K562 (cell line): ENCODE measurements around the gene RASSF3. TPM values are rescaled to one million over a fixed set of nuclear protein-coding genes. Genes with fewer than 3 reads are reported as not detected.
A peak's percentile ranks its signal among the peaks of the same experiment; 100 is the strongest.

ENCODE experiments used
- ATAC-seq: fragments of 200-7000 bp; cut with Tn5 transposase; 3 replicates; pipeline ENCODE4 v1.9.1; 2020; ENCODE audit warnings: moderate library complexity
- BruUV-seq: library from RNA; stranded (reverse); fragments of 400-500 nt; replicated peaks from 2 replicates; lab custom pipeline; 2021; lab: Mats Ljungman, UMichigan
- CTCF ChIA-PET: fragments of 300-600 bp; formaldehyde crosslinking; extraction: SDS; loops from one replicate; lab custom pipeline; 2021; ENCODE audit warnings: low intra/inter-chr PET ratio; lab: Yijun Ruan, JAX
- POLR2A ChIA-PET: fragments of 300-600, 350-650 bp; sonication (Branson Sonifier 250); formaldehyde crosslinking; extraction: SDS; loops from one replicate; lab custom pipeline; 2021; ENCODE audit warnings: antibody characterized with exemption, inconsistent platforms; lab: Yijun Ruan, JAX
- DNase-seq, 4 experiments: peaks; one replicate each; pipeline versions ENCODE4 v3.0.0 to v3.0.0-alpha.2; 2011 to 2018; ENCODE audit warnings: low spot score in 3 of 4, mixed read lengths in 3 of 4; ENCODE audit errors: extremely low read depth in 1 of 4
- FAIRE-seq: peaks from 2 replicates; lab custom pipeline; 2011; peaks lifted over from hg19 to GRCh38; lab: Jason Lieb, UNC
- H2AFZ ChIP-seq: 2 replicates; pipeline ENCODE4 v1.6.0; 2011; ENCODE audit warnings: low read depth, low read length, control low read depth, inconsistent platforms
- H3K27ac ChIP-seq: fragments of 200-600 bp; 3 replicates; pipeline ENCODE4 v1.8.0; 2011; ENCODE audit warnings: low read depth, mild to moderate bottlenecking, control low read depth, inconsistent platforms, low read length, moderate library complexity, mixed read lengths; ENCODE audit errors: extremely low read depth
- H3K27me3 ChIP-seq, 2 experiments: fragments of 300-600 bp in 1 of 2; 2 replicates in 1 of 2; 3 replicates in 1 of 2; pipeline versions ENCODE4 v1.6.0 to v1.8.0; 2011; ENCODE audit warnings: inconsistent platforms in 2 of 2, low read length in 2 of 2, mild to moderate bottlenecking in 1 of 2, mixed read lengths in 1 of 2, moderate library complexity in 1 of 2; ENCODE audit not compliant: control insufficient read depth in 2 of 2, insufficient read depth in 2 of 2
- H3K36me3 ChIP-seq: fragments of 300-600 bp; 3 replicates; pipeline ENCODE4 v1.8.0; 2011; ENCODE audit warnings: mild to moderate bottlenecking, low read length, inconsistent platforms; ENCODE audit not compliant: control insufficient read depth, insufficient read depth
- H3K4me1 ChIP-seq, 2 experiments: fragments of 200-600 bp in 1 of 2; replicated peaks in 1 of 2; 2 replicates in 1 of 2; 3 replicates in 1 of 2; pipeline versions ENCODE4 v1.5.1 to v1.8.0; 2011; ENCODE audit warnings: inconsistent platforms in 2 of 2, low read length in 2 of 2, mild to moderate bottlenecking in 1 of 2, mixed read lengths in 1 of 2, moderate library complexity in 1 of 2; ENCODE audit not compliant: control insufficient read depth in 2 of 2, insufficient read depth in 2 of 2
- H3K4me2 ChIP-seq: 2 replicates; pipeline ENCODE4 v1.6.1; 2011; ENCODE audit warnings: low read length, control low read depth, inconsistent platforms, mixed read lengths; ENCODE audit not compliant: insufficient read depth
- H3K4me3 ChIP-seq: fragments of 200-600 bp; sonication (generic), shearing (Covaris generic); 2 replicates; pipeline ENCODE4 v1.5.1; 2016; ENCODE audit warnings: control low read depth, inconsistent platforms
- H3K79me2 ChIP-seq: fragments of 200-600 bp; 3 replicates; pipeline ENCODE4 v1.8.0; 2011; ENCODE audit warnings: low read length, inconsistent platforms; ENCODE audit not compliant: control insufficient read depth, insufficient read depth
- H3K9ac ChIP-seq, 2 experiments: 2 replicates each; pipeline versions ENCODE4 v1.6.0 to v1.6.1; 2011; ENCODE audit warnings: low read depth in 2 of 2, low read length in 2 of 2, control low read depth in 1 of 2, inconsistent platforms in 1 of 2, mild to moderate bottlenecking in 1 of 2, mixed read lengths in 1 of 2; ENCODE audit not compliant: insufficient read depth in 1 of 2
- H3K9me1 ChIP-seq: one replicate; pipeline ENCODE4 v1.6.0; 2011; ENCODE audit warnings: inconsistent platforms, mild to moderate bottlenecking, low read length, moderate library complexity; ENCODE audit not compliant: control insufficient read depth, insufficient read depth
- H3K9me3 ChIP-seq: replicated peaks from 2 replicates; pipeline ENCODE4 v1.5.1; 2011; ENCODE audit warnings: low read depth, low read length, inconsistent platforms; ENCODE audit not compliant: control insufficient read depth, insufficient read depth
- H4K20me1 ChIP-seq: replicated peaks from 2 replicates; pipeline ENCODE4 v1.6.1; 2011; ENCODE audit warnings: low read length, inconsistent platforms, mixed read lengths; ENCODE audit not compliant: control insufficient read depth, insufficient read depth
- CEBPG ChIP-seq, 3 experiments: fragments of 200-800 bp in 1 of 3; sonication (Bioruptor generic) in 1 of 3; sonication (generic) in 1 of 3; formaldehyde crosslinking in 1 of 3; IDR thresholded peaks in 2 of 3; conservative IDR thresholded peaks in 1 of 3; 2 replicates each; pipeline versions ENCODE4 v1.6.1 to v1.8.0; 2016 to 2022; ENCODE audit warnings: missing compliant biosample characterization in 2 of 3, missing genetic modification characterization in 2 of 3, mild to moderate bottlenecking in 1 of 3, missing genetic modification reagents in 1 of 3
- ZNF584 ChIP-seq: fragments of 200-800 bp; sonication (Bioruptor generic); IDR thresholded peaks from 2 replicates; pipeline ENCODE4 v1.6.1; 2016; ENCODE audit warnings: low read depth, mild to moderate bottlenecking, missing genetic modification characterization, missing compliant biosample characterization
- ZNF696 ChIP-seq: fragments of 250-450 bp; sonication (Bioruptor Pico); conservative IDR thresholded peaks from 2 replicates; pipeline ENCODE4 v1.4.0; 2020; ENCODE audit warnings: mild to moderate bottlenecking, moderate library complexity
- WGBS: fragments of 100-300 bp; shearing (Covaris generic); methylation state at CpG from one replicate; pipeline ENCODE4 v1.1.6; 2016; ENCODE audit warnings: low coverage, mixed read lengths; ENCODE audit not compliant: insufficient coverage; ENCODE audit errors: missing lambda C conversion rate; 5-methylcytosine and 5-hydroxymethylcytosine counted together
- in situ Hi-C: fragments of 300-500 bp; cut with MboI; formaldehyde crosslinking; loops from 4 replicates; pipeline ENCODE4 v1.15.0; 2018; ENCODE audit warnings: inconsistent platforms, mixed read lengths
- intact Hi-C: fragments of 100-400 bp; cut with micrococcal nuclease; formaldehyde crosslinking; loops from 2 replicates; pipeline ENCODE4 v1.14.2; 2022
- polyA plus RNA-seq, 8 experiments: library from polyadenylated mRNA; depleted of rRNA in 4 of 8; stranded (reverse) in 5 of 8; unstranded in 3 of 8; fragments of >200 nt; fragmentation: Nextera tagmentation in 2 of 8; fragmentation: Illumina TruSeq in 1 of 8; extraction: Ambion mirVana in 2 of 8; extraction: Trizol in 1 of 8; gene quantifications; 2 replicates each; pipeline versions ENCODE4 v1.2.1 to v1.2.3, GENCODE V29; 2011 to 2014; ENCODE audit warnings: inconsistent platforms in 1 of 8, missing spikeins in 1 of 8
- total RNA-seq, 7 experiments: library from RNA; depleted of rRNA in 6 of 7; stranded (reverse); fragments of >200 nt in 6 of 7; fragmentation: Illumina TruSeq in 2 of 7; extraction: Trizol in 2 of 7; gene quantifications; 2 replicates each; pipeline versions ENCODE4 v1.2.1 to v1.2.3, GENCODE V29; 2011 to 2021; ENCODE audit warnings: low replicate concordance in 1 of 7
- TF ChIP-seq, protein P1 (sequence below): sonication (generic); IDR thresholded peaks from 2 replicates; pipeline ENCODE4 v1.6.1; 2016

The RASSF3 gene
- total and polyA plus RNA-seq, 9 of the 15 experiments (the other 6 are each of a cell fraction or from before 2014, with no cell fraction given) = 3.7 to 39.2 (median 20.2) TPM

DNA sequence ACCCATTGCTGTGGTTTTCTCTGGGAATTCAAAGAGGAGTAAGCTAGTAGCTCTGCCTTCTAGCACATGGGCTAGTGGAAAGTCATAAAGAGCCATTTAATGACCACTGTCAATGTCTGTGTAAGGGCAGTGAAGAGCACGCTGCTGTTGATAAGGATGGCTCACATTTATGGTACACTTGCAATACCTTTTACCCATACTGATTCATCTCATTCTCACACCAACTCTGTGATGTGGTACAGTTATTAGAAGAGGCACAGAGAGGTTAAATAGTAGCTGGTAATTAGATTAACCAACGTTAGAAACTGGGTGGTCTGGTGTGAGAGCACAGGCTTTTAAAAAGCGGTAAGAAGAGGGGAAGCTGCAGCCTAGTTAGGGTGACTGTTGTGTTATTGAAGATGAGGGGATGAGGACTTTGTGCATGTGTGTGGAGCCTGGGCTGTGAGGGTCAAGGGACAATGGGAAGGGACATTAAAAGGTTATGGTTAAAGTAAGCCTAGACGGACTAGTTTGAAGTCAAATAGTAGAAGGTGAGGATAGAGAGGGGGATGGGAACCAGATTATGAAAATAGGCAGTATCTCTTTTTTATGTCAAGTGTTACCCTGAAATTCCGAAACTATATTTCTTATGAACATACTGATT is 25.2 kb downstream of the RASSF3 start:
- Histone ChIP-seq H3K9me3 (no peaks in the 10 kb centered on the region), H3K27me3 (no peaks in the 10 kb centered on the region), H3K9ac (no peak overlapping the region), H3K79me2 (peaks cover 80% of the 10 kb centered on the region), H2AFZ (no peak overlapping the region), H3K4me3 (no peak overlapping the region), H3K9me1 (no peaks in the 10 kb centered on the region), H3K4me2 (no peak overlapping the region), H3K36me3 (peaks cover 17% of the 10 kb centered on the region)
- no TSS peak for BruUV-seq
- CTCF ChIA-PET = no interaction called here
- 70% methylated on average over 5 of the region's 5 CpGs for WGBS
- in situ Hi-C loops = no loop called here
- POLR2A ChIA-PET = interaction anchor here (0.7 kb wide), 1 partner anchor 43 kb away, joined by 3 read pairs; no protein-coding TSS in a partner anchor
- intact Hi-C loops = no loop called here
- DNase-seq = no peak
- no peak for TF ChIP-seq ZNF584
- TF ChIP-seq, protein P1, sequence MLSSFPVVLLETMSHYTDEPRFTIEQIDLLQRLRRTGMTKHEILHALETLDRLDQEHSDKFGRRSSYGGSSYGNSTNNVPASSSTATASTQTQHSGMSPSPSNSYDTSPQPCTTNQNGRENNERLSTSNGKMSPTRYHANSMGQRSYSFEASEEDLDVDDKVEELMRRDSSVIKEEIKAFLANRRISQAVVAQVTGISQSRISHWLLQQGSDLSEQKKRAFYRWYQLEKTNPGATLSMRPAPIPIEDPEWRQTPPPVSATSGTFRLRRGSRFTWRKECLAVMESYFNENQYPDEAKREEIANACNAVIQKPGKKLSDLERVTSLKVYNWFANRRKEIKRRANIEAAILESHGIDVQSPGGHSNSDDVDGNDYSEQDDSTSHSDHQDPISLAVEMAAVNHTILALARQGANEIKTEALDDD = peak; percentile 27; the same call in 1 of the 2 replicates
- TF ChIP-seq, all 486 proteins: peak for 1
- FAIRE-seq (no peak), ATAC-seq (peak; percentile 21; the same call in 2 of the 3 replicates)
- Histone ChIP-seq H3K4me1 (peaks cover 4 to 30% of the 10 kb centered on the region in 2 experiments), H4K20me1 (no peaks in the 10 kb centered on the region), H3K27ac (no peak overlapping the region)

DNA sequence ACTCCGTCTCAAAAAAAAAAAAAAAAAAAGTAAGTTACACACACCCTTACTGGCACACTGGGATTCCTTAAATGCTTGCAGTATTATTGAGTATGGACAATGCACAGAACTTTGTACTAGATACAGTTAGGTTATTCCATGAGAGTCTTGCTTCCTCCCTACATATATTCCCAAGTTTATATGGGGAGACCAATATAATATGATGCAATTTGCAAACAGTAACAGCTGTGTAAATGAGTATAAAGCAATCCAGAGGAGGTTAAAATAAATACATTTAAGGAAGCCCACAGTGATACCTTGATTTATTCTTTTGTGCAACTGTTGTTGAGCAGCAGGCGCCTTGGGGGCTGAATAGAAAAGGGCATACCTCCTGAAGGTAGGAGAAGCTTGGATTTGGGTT is 26.6 kb downstream of the RASSF3 start:
- H3K27me3 ChIP-seq = no peaks in the 10 kb centered on the region
- H3K36me3 ChIP-seq = peaks cover 9% of the 10 kb centered on the region; the same call in 2 of the 3 replicates
- H3K9ac ChIP-seq = no peak overlapping the region
- BruUV-seq = no TSS peak
- CTCF ChIA-PET = no interaction called here
- H3K4me1 ChIP-seq = peaks cover 4 to 30% of the 10 kb centered on the region in 2 experiments
- DNase-seq (no peak), FAIRE-seq (no peak), ATAC-seq (no peak)
- in situ Hi-C loops = no loop called here
- H3K4me2 ChIP-seq = no peak overlapping the region
- intact Hi-C loops = no loop called here
- no peak overlapping the region for H3K4me3 ChIP-seq
- no peak overlapping the region for H3K27ac ChIP-seq
- POLR2A ChIA-PET = no interaction called here
- no peak overlapping the region for H2AFZ ChIP-seq
- 95% methylated on average over 2 of the region's 2 CpGs for WGBS
- no peaks in the 10 kb centered on the region for H3K9me3 ChIP-seq
- no peaks in the 10 kb centered on the region for H4K20me1 ChIP-seq
- peaks cover 78% of the 10 kb centered on the region for H3K79me2 ChIP-seq
- H3K9me1 ChIP-seq = no peaks in the 10 kb centered on the region
- TF ChIP-seq ZNF696 (CRISPR knock-in tag) (no peak), CEBPG (CRISPR knock-in tag; IDR thresholded peaks at IDR 0.05) (no peak), CEBPG (tag; conservative IDR thresholded peaks at IDR 0.05 in 1 of 2, IDR thresholded peaks at IDR 0.05 in 1 of 2) (0 out of 4 replicates have a peak, but pooled peaks of 1 of the 2 experiments have one; percentile 11)
